ENCODE results near the gene MFSD6L. TPM values are rescaled to one million over a fixed set of nuclear protein-coding genes. Genes with fewer than 3 reads are reported as not detected.

MFSD6L gene
- total and polyA plus RNA-seq, 10 of the 15 experiments (the other 5 are each of a cell fraction or from before 2014, with no cell fraction given) = 0.39 to 3.1 (median 1.1) TPM

GRCh38 chr17:8803531-8804420, 4.6 kb upstream of the MFSD6L start:
- TF ChIP-seq CTCF (IDR thresholded peaks at IDR 0.05 in 2 of 3, conservative IDR thresholded peaks at IDR 0.05 in 1 of 3; ENCODE audit: control insufficient read depth in 2 of 3, extremely low read depth in 1 of 3, insufficient read depth in 1 of 3, low read depth in 3 of 3, low read length in 3 of 3) = peak in 1 of 3 experiments; percentile 21; a peak in 1 of 6 replicates
- no peak for TF ChIP-seq NRF1 (conservative IDR thresholded peaks at IDR 0.05; ENCODE audit: low read depth, low read length)
- no peak for TF ChIP-seq ATF3 (IDR thresholded peaks at IDR 0.05; ENCODE audit: borderline replicate concordance, extremely low read depth, low read depth, low read length)
- peak; percentile 3; the same call in 1 of the 2 replicates for TF ChIP-seq POLR2AphosphoS2 (IDR thresholded peaks at IDR 0.05; ENCODE audit: low read depth, low read length)
- TF ChIP-seq POLR2AphosphoS5 (IDR thresholded peaks at IDR 0.05; ENCODE audit: low read length) = peak; percentile 67
- 0 out of 2 replicates have a peak, but pooled peaks have one; percentile 29 for TF ChIP-seq POLR2A (IDR thresholded peaks at IDR 0.05; ENCODE audit: low read depth, low read length)
- TF ChIP-seq ZBTB40 (IDR thresholded peaks at IDR 0.05; ENCODE audit: borderline replicate concordance) = no peak
- TF ChIP-seq BACH1 (IDR thresholded peaks at IDR 0.05; ENCODE audit: borderline replicate concordance) = no peak
- no peak for TF ChIP-seq SUPT20H (IDR thresholded peaks at IDR 0.05; ENCODE audit: borderline replicate concordance, control insufficient read depth, low read depth, low read length)
- in situ Hi-C loops (cut with MboI) = no loop called here
- Histone ChIP-seq H2AFZ (ENCODE audit: control insufficient read depth, low read depth, low read length) (no peak overlapping the region), H4K20me1 (ENCODE audit: control insufficient read depth, insufficient read depth) (no peaks in the 10 kb centered on the region), H3K4me1 (ENCODE audit: control insufficient read depth, insufficient read depth, low read length) (peaks cover 37% of the 10 kb centered on the region), H3K36me3 (ENCODE audit: control insufficient read depth in 2 of 2, insufficient read depth in 2 of 2, low read length in 1 of 2) (peaks cover 38 to 56% of the 10 kb centered on the region in 2 experiments), H3K27ac (ENCODE audit: control insufficient read depth, insufficient read depth) (no peak overlapping the region), H3K79me2 (ENCODE audit: control insufficient read depth, insufficient read depth, low read length) (no peaks in the 10 kb centered on the region; the same call in none of the 2 replicates), H3K9ac (ENCODE audit: control insufficient read depth, insufficient read depth, low read length) (no peak overlapping the region), H3K27me3 (replicated peaks in 1 of 2; ENCODE audit: control insufficient read depth in 2 of 2, insufficient read depth in 2 of 2, low read length in 1 of 2) (no peaks in the 10 kb centered on the region), H3K4me2 (ENCODE audit: control insufficient read depth, insufficient read depth) (no peak overlapping the region), H3K9me3 (replicated peaks; ENCODE audit: control insufficient read depth, insufficient read depth, low read length) (peaks cover 2% of the 10 kb centered on the region; the same call in 1 of the 3 replicates), H3K4me3 (no peak overlapping the region)
- ATAC-seq (no peak), DNase-seq (ENCODE audit: low read depth, low spot score) (no peak), FAIRE-seq (no peak)
- WGBS (ENCODE audit: insufficient coverage, insufficient replicate concordance, low lambda C conversion rate, missing lambda C conversion rate) = 90% methylated on average over 19 of the region's 19 CpGs
- SMC1A ChIA-PET (ENCODE audit: uncharacterized antibody, unreplicated experiment) = interaction anchor here (1.2 kb wide), 1 partner anchor 90 kb away, joined by 4 read pairs; no protein-coding TSS in a partner anchor
- intact Hi-C loops (cut with micrococcal nuclease; ENCODE audit: unreplicated experiment) = loop anchor here (10.0 kb wide), 1 partner anchor 191 kb away; no protein-coding TSS in a partner anchor
- RAD21 ChIA-PET (ENCODE audit: unreplicated experiment) = no interaction called here
- no TSS peak for BruUV-seq (replicated peaks)
- POLR2A ChIA-PET = no interaction called here
- CTCF ChIA-PET = interaction anchor here (1.0 to 1.1 kb wide), 2 partner anchors 91 to 194 kb away, joined by 4 to 5 read pairs; no protein-coding TSS in a partner anchor
